ENCODE data around the gene GNPTG. TPM values are rescaled to one million over a fixed set of nuclear protein-coding genes. Genes with fewer than 3 reads are reported as not detected.

The GNPTG gene
- total RNA-seq, 2 donors from 2014 or later, result 34.0 to 38.4 TPM

DNA sequence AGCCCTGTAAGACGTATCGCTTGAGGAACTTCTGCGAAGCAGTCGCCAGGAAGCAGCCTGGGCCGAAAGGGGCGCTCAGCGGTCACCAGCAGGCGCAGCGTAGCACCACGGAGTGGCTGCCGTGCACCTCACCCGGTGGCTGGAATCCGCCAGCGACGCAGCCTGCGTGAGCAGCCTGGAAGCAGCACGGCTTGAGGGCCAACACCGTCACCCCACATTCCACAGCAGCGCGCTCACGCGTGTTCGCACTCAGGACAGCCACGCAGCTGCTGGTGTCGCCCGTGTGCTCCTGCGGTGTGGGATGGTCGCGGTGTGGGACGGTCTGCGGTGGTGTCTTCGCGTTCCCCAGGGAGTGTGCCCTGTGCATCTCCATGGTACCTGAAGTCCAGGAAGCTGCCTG, 32.7 kb upstream of the GNPTG start:
- Mint-ChIP-seq H3K4me3 (no peak overlapping the region), H3K4me1 (no peaks in the 10 kb centered on the region), H3K27me3 (ENCODE audit: insufficient read depth) (no peaks in the 10 kb centered on the region), H3K36me3 (ENCODE audit: low read depth) (peaks cover 83% of the 10 kb centered on the region), H3K9me3 (no peaks in the 10 kb centered on the region), H3K27ac (peak overlapping the region; percentile 52)
- peaks cover 82% of the 10 kb centered on the region for H3K36me3 ChIP-seq (ENCODE audit: control insufficient read depth, insufficient read depth, low read length)
- no peak for DNase-seq
- no peaks in the 10 kb centered on the region for H3K9me3 ChIP-seq (ENCODE audit: control insufficient read depth, low read length)
- H3K4me1 ChIP-seq (ENCODE audit: control insufficient read depth, insufficient read depth, low read length), result no peaks in the 10 kb centered on the region
- no peak overlapping the region for H3K27ac ChIP-seq (ENCODE audit: low read depth, low read length)
- 94 to 95% methylated on average over 32 to 33 of the region's 33 CpGs for WGBS, 2 experiments (ENCODE audit: insufficient coverage in 1 of 2, insufficient read length in 1 of 2)
- no peaks in the 10 kb centered on the region for H3K27me3 ChIP-seq (ENCODE audit: control insufficient read depth, insufficient read depth, low read length, poor library complexity, severe bottlenecking)
- H3K9ac ChIP-seq (ENCODE audit: extremely low read depth, low read length, poor library complexity, severe bottlenecking), result no peak overlapping the region
- TF ChIP-seq, protein P1, sequence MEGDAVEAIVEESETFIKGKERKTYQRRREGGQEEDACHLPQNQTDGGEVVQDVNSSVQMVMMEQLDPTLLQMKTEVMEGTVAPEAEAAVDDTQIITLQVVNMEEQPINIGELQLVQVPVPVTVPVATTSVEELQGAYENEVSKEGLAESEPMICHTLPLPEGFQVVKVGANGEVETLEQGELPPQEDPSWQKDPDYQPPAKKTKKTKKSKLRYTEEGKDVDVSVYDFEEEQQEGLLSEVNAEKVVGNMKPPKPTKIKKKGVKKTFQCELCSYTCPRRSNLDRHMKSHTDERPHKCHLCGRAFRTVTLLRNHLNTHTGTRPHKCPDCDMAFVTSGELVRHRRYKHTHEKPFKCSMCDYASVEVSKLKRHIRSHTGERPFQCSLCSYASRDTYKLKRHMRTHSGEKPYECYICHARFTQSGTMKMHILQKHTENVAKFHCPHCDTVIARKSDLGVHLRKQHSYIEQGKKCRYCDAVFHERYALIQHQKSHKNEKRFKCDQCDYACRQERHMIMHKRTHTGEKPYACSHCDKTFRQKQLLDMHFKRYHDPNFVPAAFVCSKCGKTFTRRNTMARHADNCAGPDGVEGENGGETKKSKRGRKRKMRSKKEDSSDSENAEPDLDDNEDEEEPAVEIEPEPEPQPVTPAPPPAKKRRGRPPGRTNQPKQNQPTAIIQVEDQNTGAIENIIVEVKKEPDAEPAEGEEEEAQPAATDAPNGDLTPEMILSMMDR (conservative IDR thresholded peaks at IDR 0.05), result peak; percentile 31
- H3K4me3 ChIP-seq (ENCODE audit: low read length), result no peak overlapping the region

DNA sequence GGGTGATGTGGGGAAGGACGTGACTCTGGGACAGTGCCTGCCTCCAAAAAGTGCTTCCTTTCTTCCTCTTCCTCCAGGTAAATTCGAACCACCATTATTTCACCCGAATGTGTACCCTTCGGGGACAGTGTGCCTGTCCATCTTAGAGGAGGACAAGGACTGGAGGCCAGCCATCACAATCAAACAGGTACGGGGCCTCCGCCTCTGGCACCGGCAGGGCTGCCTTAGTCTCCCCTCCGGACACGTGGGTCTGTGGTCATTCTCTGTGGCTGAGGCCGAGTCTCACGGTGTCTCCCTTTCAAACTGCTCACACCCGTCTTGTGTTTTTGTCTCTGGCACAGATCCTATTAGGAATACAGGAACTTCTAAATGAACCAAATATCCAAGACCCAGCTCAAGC, 31.6 kb upstream of the GNPTG start:
- no peak overlapping the region for H3K4me3 Mint-ChIP-seq
- H3K9me3 Mint-ChIP-seq, result no peaks in the 10 kb centered on the region
- H3K4me1 Mint-ChIP-seq, result no peaks in the 10 kb centered on the region
- Histone ChIP-seq H3K4me1 (ENCODE audit: control insufficient read depth, insufficient read depth, low read length) (no peaks in the 10 kb centered on the region), H3K4me3 (ENCODE audit: low read length) (no peak overlapping the region), H3K27me3 (ENCODE audit: control insufficient read depth, insufficient read depth, low read length, poor library complexity, severe bottlenecking) (no peaks in the 10 kb centered on the region), H3K9me3 (ENCODE audit: control insufficient read depth, low read length) (no peaks in the 10 kb centered on the region), H3K9ac (ENCODE audit: extremely low read depth, low read length, poor library complexity, severe bottlenecking) (no peak overlapping the region), H3K27ac (ENCODE audit: low read depth, low read length) (no peak overlapping the region), H3K36me3 (ENCODE audit: control insufficient read depth, insufficient read depth, low read length) (peaks cover 82% of the 10 kb centered on the region)
- no peak overlapping the region for H3K27ac Mint-ChIP-seq
- H3K27me3 Mint-ChIP-seq (ENCODE audit: insufficient read depth), result no peaks in the 10 kb centered on the region
- peaks cover 80% of the 10 kb centered on the region for H3K36me3 Mint-ChIP-seq (ENCODE audit: low read depth)
- WGBS, 2 experiments (ENCODE audit: insufficient coverage in 1 of 2, insufficient read length in 1 of 2), result 89 to 97% methylated on average over 10 to 12 of the region's 12 CpGs
- TF ChIP-seq, protein P1 (conservative IDR thresholded peaks at IDR 0.05), result no peak
- DNase-seq, result no peak

DNA sequence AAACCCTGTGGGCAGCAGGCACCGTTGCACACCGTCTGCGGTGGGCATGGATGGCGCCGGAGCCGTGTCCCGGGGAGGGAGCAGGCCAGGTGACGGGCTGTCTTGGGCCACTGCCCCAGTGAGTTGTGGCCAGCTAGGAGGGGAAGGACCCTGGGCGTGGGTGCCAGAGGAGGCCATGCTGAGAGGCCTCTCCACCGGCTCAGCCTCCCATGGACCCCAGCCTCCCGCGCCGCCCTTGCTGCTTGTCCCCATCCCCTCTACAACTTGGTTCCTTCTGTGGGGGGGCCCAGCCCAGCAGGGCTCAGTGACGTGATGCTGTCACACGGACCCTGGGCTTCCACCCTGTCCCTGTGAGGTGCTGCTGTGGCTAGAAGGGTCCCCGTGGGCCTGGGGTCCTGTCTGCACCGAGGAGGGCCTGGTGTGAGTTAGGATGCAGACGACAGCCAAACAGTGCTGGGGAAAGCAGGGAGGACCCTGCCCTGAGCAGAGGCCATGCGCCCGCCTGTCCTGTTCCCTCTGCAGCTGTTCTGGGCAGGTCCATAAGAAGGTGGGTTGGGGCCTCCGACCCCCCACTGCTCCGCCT, 31.0 kb upstream of the GNPTG start:
- no peaks in the 10 kb centered on the region for H3K27me3 ChIP-seq (ENCODE audit: control insufficient read depth, insufficient read depth, low read length, poor library complexity, severe bottlenecking)
- no peak overlapping the region for H3K4me3 ChIP-seq (ENCODE audit: low read length)
- Mint-ChIP-seq H3K4me3 (no peak overlapping the region), H3K27ac (no peak overlapping the region), H3K36me3 (ENCODE audit: low read depth) (peaks cover 75% of the 10 kb centered on the region), H3K27me3 (ENCODE audit: insufficient read depth) (no peaks in the 10 kb centered on the region), H3K9me3 (no peaks in the 10 kb centered on the region), H3K4me1 (no peaks in the 10 kb centered on the region)
- H3K9me3 ChIP-seq (ENCODE audit: control insufficient read depth, low read length), result no peaks in the 10 kb centered on the region
- no peak overlapping the region for H3K27ac ChIP-seq (ENCODE audit: low read depth, low read length)
- H3K4me1 ChIP-seq (ENCODE audit: control insufficient read depth, insufficient read depth, low read length), result no peaks in the 10 kb centered on the region
- 80 to 91% methylated on average over 7 to 21 of the region's 22 CpGs for WGBS, 2 experiments (ENCODE audit: insufficient coverage in 1 of 2, insufficient read length in 1 of 2)
- H3K9ac ChIP-seq (ENCODE audit: extremely low read depth, low read length, poor library complexity, severe bottlenecking), result no peak overlapping the region
- TF ChIP-seq, protein P1 (conservative IDR thresholded peaks at IDR 0.05), result no peak
- no peak for DNase-seq
- H3K36me3 ChIP-seq (ENCODE audit: control insufficient read depth, insufficient read depth, low read length), result peaks cover 77% of the 10 kb centered on the region

Data from endodermal cell (in vitro differentiated cells).